T-cell (primary cell): ENCODE data around the gene INMT. TPM values are rescaled to one million over a fixed set of nuclear protein-coding genes. Genes with fewer than 3 reads are reported as not detected.
A peak's percentile ranks its signal among the peaks of the same experiment; 100 is the strongest.

Experiments
- ATAC-seq, 4 experiments: fragments of 200-7000 bp in 3 of 4; fragments of 150-1000 bp in 1 of 4; cut with Tn5 transposase; replicated peaks in 1 of 4; 1 replicate in 3 of 4; 2 replicates in 1 of 4; pipeline ENCODE4 v1.10.0; 2021; ENCODE audit warnings: moderate library complexity in 3 of 4, mild to moderate bottlenecking in 2 of 4, moderate number of reproducible peaks in 1 of 4
- CTCF ChIA-PET, 2 donors: fragments of 300-600 bp; sonication (Branson Sonifier 250); formaldehyde crosslinking; loops; one replicate each; lab custom pipeline; 2022; ENCODE audit warnings: antibody characterized with exemption in 2 of 2; lab: Charles Lee
- POLR2A ChIA-PET, 2 donors: fragments of 300-600 bp; sonication (Branson Sonifier 250); formaldehyde crosslinking; loops; one replicate each; lab custom pipeline; 2022; ENCODE audit warnings: antibody characterized with exemption in 2 of 2; lab: Charles Lee
- DNase-seq, 35 experiments: peaks; one replicate each; pipeline versions ENCODE4 v3.0.0 to v3.0.0-alpha.2; 2013 to 2023
- H3K27ac ChIP-seq: one replicate; pipeline ENCODE4 v1.5.1; 2013; ENCODE audit warnings: low read length
- H3K27me3 ChIP-seq, 2 experiments: replicated peaks in 1 of 2; 1 replicate in 1 of 2; 2 replicates in 1 of 2; pipeline versions ENCODE4 v1.6.1 to v1.7.0; 2013; ENCODE audit warnings: low read length in 1 of 2, mixed read lengths in 1 of 2; ENCODE audit not compliant: control insufficient read depth in 2 of 2, insufficient read depth in 2 of 2; ENCODE audit errors: extremely low read depth in 1 of 2
- H3K36me3 ChIP-seq, 2 donors: 1 replicate in 1 of 2; 2 replicates in 1 of 2; pipeline versions ENCODE4 v1.6.1 to v1.7.0; 2013; ENCODE audit warnings: low read length in 1 of 2; ENCODE audit not compliant: control insufficient read depth in 2 of 2, insufficient read depth in 1 of 2; ENCODE audit errors: extremely low read depth in 1 of 2
- H3K4me1 ChIP-seq, 2 experiments: 1 replicate in 1 of 2; 2 replicates in 1 of 2; pipeline versions ENCODE4 v1.6.1 to v1.7.0; 2013; ENCODE audit warnings: low read length in 2 of 2, mixed read lengths in 1 of 2; ENCODE audit not compliant: insufficient read depth in 2 of 2, control insufficient read depth in 1 of 2; ENCODE audit errors: extremely low read depth in 1 of 2
- H3K4me3 ChIP-seq, 2 donors: 1 replicate in 1 of 2; 2 replicates in 1 of 2; pipeline versions ENCODE4 v1.5.1 to v1.7.0; 2013; ENCODE audit warnings: mild to moderate bottlenecking in 2 of 2, low read length in 1 of 2, moderate library complexity in 1 of 2; ENCODE audit not compliant: control insufficient read depth in 1 of 2; ENCODE audit errors: extremely low read depth in 1 of 2
- H3K9me3 ChIP-seq: 2 replicates; pipeline ENCODE4 v1.7.0; 2013
- H3K27ac Mint-ChIP-seq, 2 donors: one replicate each; pipeline ENCODE4 v1.8.0; 2020 to 2021; ENCODE audit warnings: mild to moderate bottlenecking in 2 of 2, mixed read lengths in 2 of 2
- H3K27me3 Mint-ChIP-seq, 2 donors: one replicate each; pipeline ENCODE4 v1.8.0; 2021 to 2022; ENCODE audit warnings: mixed read lengths in 2 of 2
- H3K36me3 Mint-ChIP-seq: one replicate; pipeline ENCODE4 v1.8.0; 2021; ENCODE audit warnings: mixed read lengths
- H3K4me1 Mint-ChIP-seq, 3 donors: one replicate each; pipeline ENCODE4 v1.8.0; 2020 to 2022; ENCODE audit warnings: mixed read lengths in 3 of 3, mild to moderate bottlenecking in 1 of 3
- H3K4me3 Mint-ChIP-seq, 3 donors: one replicate each; pipeline ENCODE4 v1.8.0; 2020 to 2022; ENCODE audit warnings: mild to moderate bottlenecking in 3 of 3, mixed read lengths in 3 of 3, moderate library complexity in 3 of 3
- H3K9me3 Mint-ChIP-seq, 3 donors: one replicate each; pipeline ENCODE4 v1.8.0; 2020 to 2022; ENCODE audit warnings: mixed read lengths in 3 of 3
- WGBS: methylation state at CpG from one replicate; pipeline ENCODE4 v1.1.5; 2013; ENCODE audit warnings: missing lambda C conversion rate; ENCODE audit not compliant: insufficient coverage; 5-methylcytosine and 5-hydroxymethylcytosine counted together
- total RNA-seq, 35 experiments: library from RNA in 6 of 35; stranded (reverse) in 6 of 35; fragments of 120-200 nt in 1 of 35; gene quantifications; one replicate each; pipeline versions ENCODE4 v1.2.1 to v1.2.4 and lab custom pipeline; 2013 to 2026

Gene INMT
- total RNA-seq, 5 donors from 2014 or later (not counting 1 experiment from before 2014, with no cell fraction given) = 0.14 to 1.7 (median 0.75) TPM

DNA sequence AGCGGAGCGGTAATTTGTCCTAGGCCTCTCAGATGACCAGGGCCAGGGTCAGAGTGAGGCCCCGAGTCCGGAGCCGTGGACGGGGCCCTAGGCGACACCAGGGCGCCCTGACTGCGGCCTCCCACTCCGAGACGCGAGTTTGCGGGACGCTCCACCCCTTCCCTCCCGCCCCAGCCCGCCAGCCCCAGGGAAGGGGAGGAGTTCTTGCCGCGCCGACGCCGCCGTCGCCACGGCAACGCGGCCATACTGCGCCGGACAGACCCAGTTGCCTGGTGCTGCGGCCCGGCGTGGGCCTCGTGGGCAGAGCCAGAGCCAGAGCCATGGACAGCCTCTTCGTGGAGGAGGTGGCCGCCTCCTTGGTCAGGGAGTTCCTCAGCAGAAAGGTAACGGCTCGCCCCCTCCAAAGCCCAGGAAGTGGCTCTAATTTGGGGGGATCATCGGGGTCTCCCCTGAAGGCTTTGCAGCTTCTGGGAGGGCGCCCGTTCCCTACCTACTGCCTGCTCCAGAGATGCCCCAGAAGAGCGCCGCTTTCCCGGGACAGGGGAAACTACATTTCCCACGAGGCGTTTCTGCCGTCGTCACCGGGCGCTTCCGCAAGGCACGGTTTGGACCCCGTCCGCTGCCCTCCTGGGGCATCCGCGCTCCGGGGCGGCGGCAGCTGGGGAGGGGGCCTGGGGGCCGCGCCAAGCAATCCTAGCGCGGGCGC, 19.4 kb downstream of the INMT start, which contains the start of gene MINDY4:
Gene MINDY4, plus strand, starts transcription at position 244 of the 706 bp plus-strand sequence. Its CDS starts 77 bp downstream, at position 321.
- peak within 1 kb of the TSS; percentile 34 for H3K27ac ChIP-seq
- Mint-ChIP-seq H3K4me3 (peak within 1 kb of the TSS; percentile 78 to 86 (median 84)), H3K4me1 (peaks cover 6 to 12% (median 6%) of the 10 kb centered on the region in 3 donors), H3K27me3 (no peaks in the 10 kb centered on the region), H3K9me3 (no peaks in the 10 kb centered on the region), H3K27ac (peak within 1 kb of the TSS; percentile 55 to 83), H3K36me3 (no peaks in the 10 kb centered on the region)
- WGBS = 3% methylated on average over 58 of the region's 62 CpGs
- ChIA-PET POLR2A (interaction anchor here in 1 of 2 donors (0.6 kb wide), 1 partner anchor 119 kb away, joined by 8 read pairs; no protein-coding TSS in a partner anchor), CTCF (no interaction called here)
- ATAC-seq (peak; percentile 88 to 94 (median 92)), DNase-seq (peak; percentile 30 to 77 (median 55))
- peaks cover 0 to 2% of the 10 kb centered on the region in 2 experiments for H3K27me3 ChIP-seq
- H3K4me3 ChIP-seq = peak within 1 kb of the TSS; percentile 90 to 95
- no peaks in the 10 kb centered on the region for H3K9me3 ChIP-seq
- H3K4me1 ChIP-seq = peaks cover 3 to 9% of the 10 kb centered on the region in 2 experiments
- no peaks in the 10 kb centered on the region for H3K36me3 ChIP-seq

- H3K4me3 Mint-ChIP-seq = peak overlapping the region; percentile 78 to 86 (median 84)
- Histone ChIP-seq H3K27ac (peak overlapping the region; percentile 10), H3K9me3 (no peaks in the 10 kb centered on the region), H3K27me3 (peaks cover 0 to 2% of the 10 kb centered on the region in 2 experiments), H3K4me3 (peak overlapping the region; percentile 90 to 95), H3K4me1 (peaks cover 3 to 9% of the 10 kb centered on the region in 2 experiments), H3K36me3 (no peaks in the 10 kb centered on the region)
- no peaks in the 10 kb centered on the region for H3K9me3 Mint-ChIP-seq
- DNase-seq (peak in 2 of 35 experiments; percentile 1 to 13), ATAC-seq (peak; percentile 7 to 13 (median 8))
- ChIA-PET POLR2A (no interaction called here), CTCF (no interaction called here)
- H3K4me1 Mint-ChIP-seq = peaks cover 6 to 12% (median 6%) of the 10 kb centered on the region in 3 donors
- under 1% methylated on average over 11 of the region's 15 CpGs for WGBS
- no peaks in the 10 kb centered on the region for H3K27me3 Mint-ChIP-seq
- H3K36me3 Mint-ChIP-seq = no peaks in the 10 kb centered on the region
- H3K27ac Mint-ChIP-seq = peak overlapping the region; percentile 55 to 83
Measured at GRCh38 chr7:30771880-30772425, 20.0 kb downstream of the INMT start.

- Histone ChIP-seq H3K36me3 (no peaks in the 10 kb centered on the region), H3K9me3 (no peaks in the 10 kb centered on the region), H3K27me3 (peaks cover 0 to 2% of the 10 kb centered on the region in 2 experiments), H3K27ac (no peak overlapping the region), H3K4me1 (peaks cover 3 to 9% of the 10 kb centered on the region in 2 experiments), H3K4me3 (no peak overlapping the region)
- Mint-ChIP-seq H3K27ac (no peak overlapping the region), H3K27me3 (no peaks in the 10 kb centered on the region), H3K4me1 (peaks cover 6 to 12% (median 6%) of the 10 kb centered on the region in 3 donors), H3K9me3 (no peaks in the 10 kb centered on the region), H3K36me3 (no peaks in the 10 kb centered on the region), H3K4me3 (peak overlapping the region in 1 of 3 donors; percentile 22)
- 86% methylated on average over 4 of the region's 6 CpGs for WGBS
- ATAC-seq (no peak), DNase-seq (no peak)
- CTCF ChIA-PET = no interaction called here
- POLR2A ChIA-PET = no interaction called here
Measured at GRCh38 chr7:30772984-30773383, 21.0 kb downstream of the INMT start.

DNA sequence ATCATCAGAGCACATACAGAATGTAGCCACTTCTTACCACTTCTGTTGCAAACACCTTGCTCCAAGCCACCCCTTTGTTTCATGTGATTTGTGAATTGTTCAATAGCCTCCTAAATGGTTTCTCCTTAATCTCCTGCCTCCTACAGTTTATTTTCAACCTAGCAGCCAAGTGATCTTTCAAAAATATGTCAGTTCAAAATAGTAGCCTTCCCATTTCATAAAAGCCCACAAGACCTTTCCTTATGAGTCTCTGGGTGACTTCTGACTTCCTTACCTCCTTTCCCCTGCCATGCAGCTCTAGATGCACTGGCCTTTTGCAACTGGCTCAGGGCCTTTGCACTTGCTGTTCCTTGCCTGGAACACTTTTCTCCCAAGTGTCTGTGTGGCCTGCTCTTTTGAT, 24.1 kb downstream of the INMT start:
- DNase-seq = no peak
- Mint-ChIP-seq H3K4me1 (peaks cover 5 to 6% (median 5%) of the 10 kb centered on the region in 3 donors), H3K36me3 (peaks cover 6% of the 10 kb centered on the region), H3K27ac (no peak overlapping the region), H3K27me3 (no peaks in the 10 kb centered on the region), H3K4me3 (no peak overlapping the region), H3K9me3 (no peaks in the 10 kb centered on the region)
- H3K27me3 ChIP-seq = peaks cover 0 to under 1% of the 10 kb centered on the region in 2 experiments
- H3K36me3 ChIP-seq = peaks cover 0 to 5% of the 10 kb centered on the region in 2 donors
- ChIA-PET CTCF (no interaction called here), POLR2A (no interaction called here)
- H3K4me1 ChIP-seq = peaks cover 3 to 6% of the 10 kb centered on the region in 2 experiments
- H3K27ac ChIP-seq = no peak overlapping the region
- ATAC-seq = no peak
- no peak overlapping the region for H3K4me3 ChIP-seq
- H3K9me3 ChIP-seq = no peaks in the 10 kb centered on the region

DNA sequence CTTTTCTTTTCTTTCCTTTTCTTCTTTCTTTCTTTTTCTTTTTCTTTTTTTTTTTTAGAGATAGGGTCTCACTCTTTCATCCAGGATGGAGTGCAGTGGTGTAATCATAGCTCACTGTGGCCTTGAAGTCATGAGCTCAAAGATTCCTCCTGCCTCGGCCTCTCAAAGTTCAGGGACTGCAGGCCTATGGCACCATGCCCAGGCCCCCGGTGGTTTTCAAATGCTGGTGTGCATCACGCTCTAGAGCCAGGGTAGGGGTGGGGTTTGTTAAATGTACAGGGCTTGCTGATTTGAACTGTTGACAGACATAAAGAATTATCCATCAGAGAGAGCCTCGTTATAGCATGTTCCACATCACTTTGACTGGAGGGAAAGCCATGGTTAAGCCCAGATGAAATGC, 25.0 kb downstream of the INMT start:
- Mint-ChIP-seq H3K36me3 (peaks cover 6% of the 10 kb centered on the region), H3K4me1 (peaks cover 3 to 4% (median 3%) of the 10 kb centered on the region in 3 donors), H3K27ac (no peak overlapping the region), H3K9me3 (no peaks in the 10 kb centered on the region), H3K4me3 (no peak overlapping the region), H3K27me3 (no peaks in the 10 kb centered on the region)
- Histone ChIP-seq H3K4me1 (peaks cover 2 to 3% of the 10 kb centered on the region in 2 experiments), H3K36me3 (peaks cover 0 to 5% of the 10 kb centered on the region in 2 donors), H3K9me3 (no peaks in the 10 kb centered on the region), H3K4me3 (no peak overlapping the region), H3K27ac (no peak overlapping the region), H3K27me3 (no peaks in the 10 kb centered on the region)
- 93% methylated on average over 2 of the region's 4 CpGs for WGBS
- DNase-seq = no peak
- POLR2A ChIA-PET = no interaction called here
- CTCF ChIA-PET = interaction anchor here in 1 of 2 donors (0.6 kb wide), 1 partner anchor 9 kb away, joined by 3 read pairs; no protein-coding TSS in a partner anchor
- no peak for ATAC-seq

DNA sequence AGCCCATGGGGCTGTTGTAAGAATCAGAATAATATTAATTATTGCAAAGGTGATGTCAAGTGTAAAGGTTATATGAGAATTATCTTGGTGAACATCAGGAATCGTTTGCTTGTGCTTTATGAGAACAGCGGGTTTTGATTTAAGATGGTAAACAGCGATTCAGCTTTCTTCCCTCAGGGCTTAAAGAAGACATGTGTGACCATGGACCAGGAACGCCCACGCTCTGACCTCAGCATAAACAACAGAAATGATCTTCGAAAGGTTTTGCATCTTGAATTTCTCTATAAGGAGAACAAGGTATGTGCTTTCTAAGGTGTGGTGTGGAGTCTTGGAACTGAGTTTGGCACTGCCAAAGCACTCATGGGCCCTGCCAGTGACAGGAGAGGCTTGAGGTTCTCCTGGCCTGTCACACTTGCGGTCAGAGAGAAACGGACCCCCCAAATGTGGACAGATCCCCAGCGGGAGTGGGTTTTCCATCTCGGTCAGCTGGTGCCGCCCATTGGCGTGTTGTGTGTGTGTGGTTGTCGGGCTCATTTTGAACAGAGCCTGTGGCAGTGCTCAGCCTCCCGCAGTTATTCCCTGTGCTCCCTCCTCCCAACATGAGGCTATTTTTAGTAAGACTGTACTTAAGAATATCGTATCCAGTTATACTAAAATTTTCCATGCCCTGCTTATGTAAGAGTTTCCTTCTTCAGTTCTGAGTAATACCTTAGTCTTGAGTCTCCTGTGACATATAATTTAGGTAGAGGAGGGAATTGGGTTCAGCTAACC, 26.5 kb downstream of the INMT start:
- no peak for DNase-seq
- WGBS = 93% methylated on average over 6 of the region's 15 CpGs
- Histone ChIP-seq H3K9me3 (no peaks in the 10 kb centered on the region), H3K36me3 (peaks cover 0 to 5% of the 10 kb centered on the region in 2 donors), H3K4me1 (no peaks in the 10 kb centered on the region), H3K4me3 (no peak overlapping the region), H3K27me3 (no peaks in the 10 kb centered on the region), H3K27ac (no peak overlapping the region)
- no peak for ATAC-seq
- H3K4me1 Mint-ChIP-seq = no peaks in the 10 kb centered on the region
- no peaks in the 10 kb centered on the region for H3K27me3 Mint-ChIP-seq
- CTCF ChIA-PET = no interaction called here
- H3K4me3 Mint-ChIP-seq = no peak overlapping the region
- POLR2A ChIA-PET = no interaction called here
- no peaks in the 10 kb centered on the region for H3K9me3 Mint-ChIP-seq
- H3K27ac Mint-ChIP-seq = no peak overlapping the region
- peaks cover 11% of the 10 kb centered on the region for H3K36me3 Mint-ChIP-seq
